ENCODE data around the gene TCFL5. TPM values are rescaled to one million over a fixed set of nuclear protein-coding genes. Genes with fewer than 3 reads are reported as not detected.

Gene TCFL5
- total RNA-seq, 1 donor from 2014 or later, result 7.9 TPM

DNA sequence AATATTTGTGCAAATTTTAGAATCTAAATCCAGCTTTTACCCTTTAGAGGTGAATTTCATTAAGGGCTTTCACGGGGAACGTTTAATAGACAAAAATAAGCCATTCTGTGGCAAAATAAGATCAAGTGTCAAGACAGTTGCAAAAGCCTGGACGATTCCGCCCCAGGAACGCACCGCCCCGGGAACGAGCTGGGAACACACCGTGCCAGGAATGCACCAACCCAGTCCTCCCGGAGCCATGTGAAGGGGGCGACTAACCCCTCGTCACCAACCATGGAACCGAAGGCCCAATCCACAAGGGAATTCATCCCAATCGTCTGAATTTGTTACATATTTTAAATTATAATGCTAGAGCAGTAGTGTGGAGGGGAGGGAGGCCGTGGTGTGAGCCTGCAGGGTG, 20.8 kb upstream of the TCFL5 start:
- H3K27ac Mint-ChIP-seq, result peak overlapping the region; percentile 7
- DNase-seq (ENCODE audit: low spot score, unreplicated experiment), result no peak

DNA sequence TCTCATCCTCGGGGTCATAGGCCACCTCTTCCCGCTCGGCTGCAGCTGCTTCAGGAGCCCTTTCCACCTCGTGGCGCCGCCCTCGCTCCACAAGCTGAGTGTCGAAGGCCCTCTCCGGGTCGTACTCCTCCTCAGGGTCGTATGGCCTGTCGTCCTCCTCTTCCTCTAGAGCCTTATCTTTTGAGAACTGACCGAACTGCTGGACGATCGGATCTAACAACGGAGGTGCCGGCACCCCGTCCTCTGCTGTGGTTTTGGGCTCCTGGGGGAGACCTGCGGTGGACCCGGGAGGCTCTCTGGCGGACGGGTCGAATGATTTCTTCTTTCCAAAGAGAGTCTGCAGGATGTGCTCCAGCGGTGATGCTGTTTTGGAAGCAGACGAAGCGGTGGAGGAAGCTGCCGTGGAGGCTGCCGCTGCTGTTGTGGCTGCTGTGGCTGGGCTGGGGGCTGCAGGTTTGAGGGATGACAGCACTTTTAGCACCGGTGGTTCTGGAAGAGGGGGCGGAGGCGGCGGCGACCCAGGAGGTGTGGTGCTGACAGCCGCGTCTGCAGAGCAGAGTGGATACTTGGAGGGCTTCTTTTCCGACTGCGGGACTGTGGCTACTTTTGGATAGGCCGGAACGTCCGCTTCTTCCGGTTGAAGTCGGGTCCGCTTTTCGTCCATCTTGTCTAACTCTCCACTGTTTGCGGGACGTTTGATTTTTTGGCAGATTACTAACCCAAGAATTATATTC, 20.2 kb upstream of the TCFL5 start:
- TF ChIP-seq, protein P1, sequence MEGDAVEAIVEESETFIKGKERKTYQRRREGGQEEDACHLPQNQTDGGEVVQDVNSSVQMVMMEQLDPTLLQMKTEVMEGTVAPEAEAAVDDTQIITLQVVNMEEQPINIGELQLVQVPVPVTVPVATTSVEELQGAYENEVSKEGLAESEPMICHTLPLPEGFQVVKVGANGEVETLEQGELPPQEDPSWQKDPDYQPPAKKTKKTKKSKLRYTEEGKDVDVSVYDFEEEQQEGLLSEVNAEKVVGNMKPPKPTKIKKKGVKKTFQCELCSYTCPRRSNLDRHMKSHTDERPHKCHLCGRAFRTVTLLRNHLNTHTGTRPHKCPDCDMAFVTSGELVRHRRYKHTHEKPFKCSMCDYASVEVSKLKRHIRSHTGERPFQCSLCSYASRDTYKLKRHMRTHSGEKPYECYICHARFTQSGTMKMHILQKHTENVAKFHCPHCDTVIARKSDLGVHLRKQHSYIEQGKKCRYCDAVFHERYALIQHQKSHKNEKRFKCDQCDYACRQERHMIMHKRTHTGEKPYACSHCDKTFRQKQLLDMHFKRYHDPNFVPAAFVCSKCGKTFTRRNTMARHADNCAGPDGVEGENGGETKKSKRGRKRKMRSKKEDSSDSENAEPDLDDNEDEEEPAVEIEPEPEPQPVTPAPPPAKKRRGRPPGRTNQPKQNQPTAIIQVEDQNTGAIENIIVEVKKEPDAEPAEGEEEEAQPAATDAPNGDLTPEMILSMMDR (IDR thresholded peaks at IDR 0.05; ENCODE audit: unreplicated experiment), result no peak
- Mint-ChIP-seq H3K4me3 (ENCODE audit: low read depth) (no peak overlapping the region), H3K4me1 (ENCODE audit: low read depth) (no peaks in the 10 kb centered on the region), H3K9me3 (ENCODE audit: low read depth) (no peaks in the 10 kb centered on the region), H3K27me3 (no peaks in the 10 kb centered on the region), H3K27ac (no peak overlapping the region), H3K36me3 (ENCODE audit: insufficient read depth) (peaks cover 10% of the 10 kb centered on the region)
- DNase-seq (ENCODE audit: low spot score, unreplicated experiment), result no peak

More for the DNA sequence above, 20.8 kb upstream of the TCFL5 start:
- Mint-ChIP-seq H3K9me3 (ENCODE audit: low read depth) (no peaks in the 10 kb centered on the region), H3K4me1 (ENCODE audit: low read depth) (no peaks in the 10 kb centered on the region), H3K27me3 (no peaks in the 10 kb centered on the region), H3K36me3 (ENCODE audit: insufficient read depth) (peaks cover 12% of the 10 kb centered on the region), H3K4me3 (ENCODE audit: low read depth) (no peak overlapping the region)
- TF ChIP-seq, protein P1 (IDR thresholded peaks at IDR 0.05; ENCODE audit: unreplicated experiment), result no peak

DNA sequence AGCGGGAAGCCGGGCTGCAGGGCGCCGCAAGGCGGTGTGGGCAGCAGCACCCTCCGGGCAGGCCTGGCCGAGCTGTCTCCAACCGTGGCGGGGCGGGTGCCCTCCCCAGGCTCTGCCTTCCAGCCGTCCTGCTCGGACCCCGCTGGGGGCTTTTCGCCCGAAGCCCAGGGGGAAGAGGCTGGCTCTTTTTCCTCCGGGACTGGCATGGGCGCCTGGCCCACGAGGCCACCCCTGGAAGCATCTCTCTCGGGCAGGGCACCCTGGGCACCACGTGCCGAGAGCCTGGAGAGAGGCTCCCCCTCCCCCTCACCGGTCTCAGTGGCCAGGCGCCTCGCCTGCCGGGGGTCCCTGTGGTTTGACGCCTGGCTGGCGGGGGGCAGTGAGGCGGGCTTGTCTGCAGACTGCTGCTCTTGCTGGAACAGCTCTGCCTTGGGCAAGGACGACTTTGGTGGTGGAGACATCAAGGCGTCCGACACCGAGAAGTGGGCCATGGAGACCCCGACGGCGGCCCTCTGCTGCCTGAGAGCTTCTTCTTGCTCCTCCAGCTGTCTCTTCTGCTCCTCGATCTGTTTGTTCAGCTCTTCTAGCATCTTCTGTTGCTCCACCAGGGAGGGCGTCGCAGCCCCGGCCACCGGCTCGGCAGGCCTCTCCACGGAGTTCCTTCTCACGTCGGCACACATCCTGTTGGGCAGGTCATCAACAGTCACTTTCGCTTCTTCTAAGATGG, 19.5 kb upstream of the TCFL5 start:
- DNase-seq (ENCODE audit: low spot score, unreplicated experiment), result no peak
- peaks cover 9% of the 10 kb centered on the region for H3K36me3 Mint-ChIP-seq (ENCODE audit: insufficient read depth)
- H3K9me3 Mint-ChIP-seq (ENCODE audit: low read depth), result no peaks in the 10 kb centered on the region
- H3K4me1 Mint-ChIP-seq (ENCODE audit: low read depth), result no peaks in the 10 kb centered on the region
- H3K4me3 Mint-ChIP-seq (ENCODE audit: low read depth), result no peak overlapping the region
- no peak overlapping the region for H3K27ac Mint-ChIP-seq
- TF ChIP-seq, protein P1 (IDR thresholded peaks at IDR 0.05; ENCODE audit: unreplicated experiment), result no peak
- no peaks in the 10 kb centered on the region for H3K27me3 Mint-ChIP-seq

DNA sequence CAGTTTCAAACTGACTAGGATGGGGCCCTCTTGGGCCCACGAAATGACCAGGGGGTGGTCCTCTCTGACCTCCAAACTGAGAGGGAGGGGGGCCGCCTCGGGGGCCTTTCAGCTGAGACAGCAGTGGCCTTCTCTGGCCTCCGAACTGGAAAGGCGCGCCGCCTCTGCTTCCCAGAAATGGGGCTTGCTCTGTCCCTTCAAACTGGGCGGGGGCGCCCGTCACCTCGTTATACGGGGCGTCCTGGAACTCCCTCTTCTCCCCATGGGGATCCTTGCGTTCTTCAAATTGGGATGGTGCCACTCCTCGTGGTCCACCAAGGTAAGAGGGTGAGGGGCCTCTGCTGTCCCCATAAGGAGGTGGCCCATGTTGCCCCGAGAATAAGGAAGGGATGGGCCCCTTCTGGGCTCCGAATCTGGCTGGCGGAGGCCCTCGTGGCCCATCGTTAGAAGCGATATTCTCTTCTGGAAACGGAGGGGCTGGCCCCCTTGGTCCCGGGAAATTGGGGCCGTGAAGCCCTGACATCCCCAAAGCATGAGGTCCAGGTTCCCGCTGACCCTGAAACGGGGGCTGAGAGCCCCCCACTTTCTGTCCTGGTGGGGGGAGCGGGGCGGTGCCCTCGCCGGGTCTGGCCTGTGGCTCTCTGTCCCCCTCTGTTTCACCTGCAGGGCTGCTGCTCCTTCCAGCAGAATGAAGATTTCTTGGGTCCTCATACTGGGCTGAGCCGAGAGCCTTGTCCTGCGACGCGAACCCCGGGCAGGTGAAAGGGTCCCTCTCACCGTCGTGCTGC, 18.7 kb upstream of the TCFL5 start:
- peaks cover 9% of the 10 kb centered on the region for H3K36me3 Mint-ChIP-seq (ENCODE audit: insufficient read depth)
- no peak overlapping the region for H3K27ac Mint-ChIP-seq
- TF ChIP-seq, protein P1 (IDR thresholded peaks at IDR 0.05; ENCODE audit: unreplicated experiment), result no peak
- H3K4me1 Mint-ChIP-seq (ENCODE audit: low read depth), result peaks cover 3% of the 10 kb centered on the region
- H3K27me3 Mint-ChIP-seq, result no peaks in the 10 kb centered on the region
- no peaks in the 10 kb centered on the region for H3K9me3 Mint-ChIP-seq (ENCODE audit: low read depth)
- DNase-seq (ENCODE audit: low spot score, unreplicated experiment), result no peak
- no peak overlapping the region for H3K4me3 Mint-ChIP-seq (ENCODE audit: low read depth)

Data from progenitor cell of endocrine pancreas (in vitro differentiated cells).